H9 (cell line): ENCODE measurements around the gene WDR17. TPM values are rescaled to one million over a fixed set of nuclear protein-coding genes. Genes with fewer than 3 reads are reported as not detected.

Experiments used
- DNase-seq: peaks from one replicate; pipeline ENCODE4 v3.0.0-alpha.2; 2017
- H2AFZ ChIP-seq: one replicate; pipeline ENCODE4 v1.6.1; 2013; ENCODE audit warnings: mild to moderate bottlenecking, low read length, control low read depth, moderate library complexity
- H2AK5ac ChIP-seq: 2 replicates; pipeline ENCODE4 v1.6.1; 2013; ENCODE audit warnings: low read length, control low read depth, mixed read lengths; ENCODE audit not compliant: insufficient read length
- H2BK120ac ChIP-seq: one replicate; pipeline ENCODE4 v1.6.1; 2013; ENCODE audit warnings: low read depth, mild to moderate bottlenecking, low read length, control low read depth, inconsistent platforms; ENCODE audit not compliant: poor library complexity, severe bottlenecking
- H2BK12ac ChIP-seq: 2 replicates; pipeline ENCODE4 v1.6.1; 2013; ENCODE audit warnings: low read length, control low read depth, mixed read lengths, low read depth; ENCODE audit not compliant: insufficient read length
- H2BK15ac ChIP-seq: 2 replicates; pipeline ENCODE4 v1.6.1; 2013; ENCODE audit warnings: low read depth, low read length, control low read depth
- H2BK20ac ChIP-seq: one replicate; pipeline ENCODE4 v1.6.1; 2013; ENCODE audit warnings: low read depth, mild to moderate bottlenecking, low read length, control low read depth, inconsistent platforms; ENCODE audit not compliant: poor library complexity, severe bottlenecking
- H2BK5ac ChIP-seq: 2 replicates; pipeline ENCODE4 v1.6.1; 2013; ENCODE audit warnings: low read length, control low read depth, mixed read lengths; ENCODE audit not compliant: insufficient read length
- H3K14ac ChIP-seq: 2 replicates; pipeline ENCODE4 v1.6.1; 2013; ENCODE audit warnings: low read length, control low read depth; ENCODE audit not compliant: insufficient read depth
- H3K18ac ChIP-seq: 2 replicates; pipeline ENCODE4 v1.6.1; 2013; ENCODE audit warnings: low read depth, mild to moderate bottlenecking, mixed read lengths, low read length, control low read depth; ENCODE audit not compliant: insufficient read length
- H3K23ac ChIP-seq: 2 replicates; pipeline ENCODE4 v1.6.1; 2013; ENCODE audit warnings: low read length, control low read depth, mixed read lengths, low read depth; ENCODE audit not compliant: insufficient read length
- H3K23me2 ChIP-seq: 2 replicates; pipeline ENCODE4 v1.6.1; 2013; ENCODE audit warnings: low read depth, mild to moderate bottlenecking, mixed read lengths, low read length, control low read depth; ENCODE audit not compliant: insufficient read length, poor library complexity, severe bottlenecking
- H3K27ac ChIP-seq: 2 replicates; pipeline ENCODE4 v1.5.1; 2013; ENCODE audit warnings: low read length, control low read depth, mixed read lengths, low read depth; ENCODE audit not compliant: insufficient read length
- H3K27me3 ChIP-seq: 2 replicates; pipeline ENCODE4 v1.6.1; 2013; ENCODE audit warnings: low read length, control low read depth, inconsistent platforms; ENCODE audit not compliant: insufficient read depth
- H3K4ac ChIP-seq: 2 replicates; pipeline ENCODE4 v1.6.1; 2013; ENCODE audit warnings: low read depth, mild to moderate bottlenecking, control low read depth, inconsistent platforms, low read length, moderate library complexity
- H3K4me1 ChIP-seq: 2 replicates; pipeline ENCODE4 v1.6.1; 2013; ENCODE audit warnings: low read length, control low read depth, inconsistent platforms; ENCODE audit not compliant: insufficient read depth
- H3K4me2 ChIP-seq: 2 replicates; pipeline ENCODE4 v1.6.1; 2013; ENCODE audit warnings: low read length, control low read depth, mixed read lengths; ENCODE audit not compliant: insufficient read length, insufficient read depth
- H3K56ac ChIP-seq: 2 replicates; pipeline ENCODE4 v1.6.1; 2013; ENCODE audit warnings: low read depth, mild to moderate bottlenecking, mixed read lengths, low read length, control low read depth; ENCODE audit not compliant: insufficient read length
- H3K79me1 ChIP-seq: 2 replicates; pipeline ENCODE4 v1.6.1; 2013; ENCODE audit warnings: low read depth, mild to moderate bottlenecking, moderate library complexity, low read length, control low read depth, inconsistent platforms; ENCODE audit not compliant: insufficient read depth, poor library complexity, severe bottlenecking
- H3K79me2 ChIP-seq: 2 replicates; pipeline ENCODE4 v1.6.1; 2013; ENCODE audit warnings: low read length, control low read depth, inconsistent platforms; ENCODE audit not compliant: insufficient read depth
- H3K9ac ChIP-seq: 2 replicates; pipeline ENCODE4 v1.6.1; 2013; ENCODE audit warnings: low read length, control low read depth, mixed read lengths; ENCODE audit not compliant: insufficient read length; ENCODE audit errors: extremely low read depth
- H3K9me3 ChIP-seq: one replicate; pipeline ENCODE4 v1.6.1; 2013; ENCODE audit warnings: low read depth, low read length, inconsistent platforms; ENCODE audit not compliant: control insufficient read depth
- H3T11ph ChIP-seq: one replicate; pipeline ENCODE4 v1.6.1; 2013; ENCODE audit warnings: mild to moderate bottlenecking, low read length, control low read depth, inconsistent platforms
- H4K20me1 ChIP-seq: one replicate; pipeline ENCODE4 v1.6.1; 2013; ENCODE audit not compliant: control insufficient read depth, insufficient read length, insufficient read depth
- H4K5ac ChIP-seq: 2 replicates; pipeline ENCODE4 v1.6.1; 2013; ENCODE audit warnings: low read depth, mild to moderate bottlenecking, mixed read lengths, low read length, control low read depth; ENCODE audit not compliant: insufficient read length
- H4K8ac ChIP-seq: replicated peaks from 2 replicates; pipeline ENCODE4 v1.6.1; 2013; ENCODE audit warnings: low read length, control low read depth, mixed read lengths, low read depth; ENCODE audit not compliant: insufficient read length
- H4K91ac ChIP-seq: 2 replicates; pipeline ENCODE4 v1.6.1; 2013; ENCODE audit warnings: low read depth, mild to moderate bottlenecking, moderate library complexity, mixed read lengths, low read length, control low read depth; ENCODE audit not compliant: insufficient read length
- H3K27ac Mint-ChIP-seq, 3 experiments: 2 replicates in 2 of 3; 3 replicates in 1 of 3; pipeline ENCODE4 v1.8.0; 2020 to 2021; ENCODE audit warnings: mixed read lengths in 3 of 3, mild to moderate bottlenecking in 1 of 3, moderate library complexity in 1 of 3
- H3K27me3 Mint-ChIP-seq: 2 replicates; pipeline ENCODE4 v1.8.0; 2021; ENCODE audit warnings: low read depth, mild to moderate bottlenecking, moderate library complexity, mixed read lengths
- H3K36me3 Mint-ChIP-seq, 3 experiments: 2 replicates in 2 of 3; 3 replicates in 1 of 3; pipeline ENCODE4 v1.8.0; 2020 to 2021; ENCODE audit warnings: low read depth in 3 of 3, mixed read lengths in 3 of 3; ENCODE audit not compliant: insufficient read depth in 1 of 3
- H3K4me1 Mint-ChIP-seq, 2 experiments: 2 replicates each; pipeline ENCODE4 v1.8.0; 2020; ENCODE audit warnings: mixed read lengths in 2 of 2
- H3K4me3 Mint-ChIP-seq, 2 experiments: 2 replicates in 1 of 2; 3 replicates in 1 of 2; pipeline ENCODE4 v1.8.0; 2020 to 2021; ENCODE audit warnings: mild to moderate bottlenecking in 2 of 2, mixed read lengths in 2 of 2, moderate library complexity in 1 of 2
- H3K9me3 Mint-ChIP-seq, 2 experiments: 2 replicates in 1 of 2; 3 replicates in 1 of 2; pipeline ENCODE4 v1.8.0; 2020; ENCODE audit warnings: mild to moderate bottlenecking in 2 of 2, mixed read lengths in 2 of 2, moderate library complexity in 1 of 2
- CTCF ChIP-seq: fragments of 200-600 bp; sonication (generic); conservative IDR thresholded peaks from 3 replicates; pipeline ENCODE4 v1.8.0; 2021; ENCODE audit warnings: antibody characterized with exemption, mild to moderate bottlenecking
- WGBS: extraction: QIAGEN DNeasy Blood & Tissue Kit; methylation state at CpG from one replicate; pipeline ENCODE4 v1.1.7; 2013; ENCODE audit warnings: missing lambda C conversion rate, low lambda C conversion rate, mixed read lengths; ENCODE audit not compliant: insufficient read length; ENCODE audit errors: extremely low coverage; 5-methylcytosine and 5-hydroxymethylcytosine counted together
- total RNA-seq: library from RNA; stranded (reverse); gene quantifications from 2 replicates; pipeline ENCODE4 v1.2.1, GENCODE V29; 2021

The WDR17 gene
- total RNA-seq, 1 experiment from 2014 or later = 2.6 TPM

- H3K56ac ChIP-seq = no peak overlapping the region
- H4K8ac ChIP-seq = no peak overlapping the region
- H3K79me1 ChIP-seq = no peaks in the 10 kb centered on the region
- no peaks in the 10 kb centered on the region for H3K79me2 ChIP-seq
- no peak overlapping the region for H3K4ac ChIP-seq
- no peaks in the 10 kb centered on the region for H3K9me3 ChIP-seq
- H3T11ph ChIP-seq = no peak overlapping the region
- no peak overlapping the region for H3K4me3 Mint-ChIP-seq
- H3K4me2 ChIP-seq = no peak overlapping the region
- no peak overlapping the region for H3K14ac ChIP-seq
- no peak overlapping the region for H2BK5ac ChIP-seq
- no peak overlapping the region for H2BK120ac ChIP-seq
- H4K20me1 ChIP-seq = no peaks in the 10 kb centered on the region
- no peak overlapping the region for H3K23ac ChIP-seq
- no peaks in the 10 kb centered on the region for H3K27me3 Mint-ChIP-seq
- no peak overlapping the region for H3K27ac Mint-ChIP-seq
- H4K91ac ChIP-seq = no peak overlapping the region
- no peak overlapping the region for H2AFZ ChIP-seq
- H2AK5ac ChIP-seq = no peak overlapping the region
- no peaks in the 10 kb centered on the region for H3K9me3 Mint-ChIP-seq
- no peak overlapping the region for H2BK20ac ChIP-seq
- H3K23me2 ChIP-seq = no peaks in the 10 kb centered on the region
- TF ChIP-seq CTCF = no peak
- no peak for DNase-seq
- no peaks in the 10 kb centered on the region for H3K4me1 Mint-ChIP-seq
- WGBS = no CpG with 5 or more reads among the region's 2 CpGs
- H3K27ac ChIP-seq = no peak overlapping the region
- no peak overlapping the region for H4K5ac ChIP-seq
- no peak overlapping the region for H2BK15ac ChIP-seq
- H3K36me3 Mint-ChIP-seq = no peaks in the 10 kb centered on the region
- H2BK12ac ChIP-seq = no peak overlapping the region
- H3K4me1 ChIP-seq = no peaks in the 10 kb centered on the region
- no peaks in the 10 kb centered on the region for H3K27me3 ChIP-seq
- H3K9ac ChIP-seq = no peak overlapping the region
- H3K18ac ChIP-seq = no peak overlapping the region
Measured at GRCh38 chr4:176150704-176151103, 85.1 kb downstream of the WDR17 start.
